ENCODE data around the gene EPN2. TPM values are rescaled to one million over a fixed set of nuclear protein-coding genes. Genes with fewer than 3 reads are reported as not detected.

EPN2 gene
- total RNA-seq, 1 experiment from 2014 or later = 35.6 TPM

DNA sequence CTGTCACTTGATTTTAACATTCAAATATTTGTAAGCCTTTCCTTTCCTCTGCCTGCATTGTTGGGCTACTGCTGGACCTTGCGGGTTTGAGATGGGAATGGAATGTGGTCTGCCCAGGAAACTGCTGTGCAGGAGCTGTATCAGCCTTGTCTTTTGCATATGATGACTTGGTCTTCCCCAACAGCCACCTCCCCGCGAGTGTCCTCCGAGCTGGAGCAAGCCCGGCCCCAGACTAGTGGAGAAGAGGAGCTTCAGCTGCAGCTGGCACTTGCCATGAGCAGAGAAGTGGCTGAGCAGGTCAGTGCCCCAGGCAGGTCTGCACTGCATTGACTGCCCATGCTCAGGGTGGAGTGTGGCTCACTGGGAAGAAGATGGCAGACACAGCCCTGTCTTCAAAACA, 72.5 kb downstream of the EPN2 start:
- Mint-ChIP-seq H3K4me1 (ENCODE audit: low read depth, unreplicated experiment) (peaks cover 5% of the 10 kb centered on the region), H3K27ac (ENCODE audit: unreplicated experiment) (no peak overlapping the region), H3K4me3 (ENCODE audit: unreplicated experiment) (no peak overlapping the region), H3K9me3 (ENCODE audit: unreplicated experiment) (no peaks in the 10 kb centered on the region), H3K27me3 (ENCODE audit: insufficient read depth, unreplicated experiment) (no peaks in the 10 kb centered on the region), H3K36me3 (ENCODE audit: insufficient read depth, unreplicated experiment) (peaks cover 27% of the 10 kb centered on the region)
- intact Hi-C loops (cut with micrococcal nuclease; ENCODE audit: unreplicated experiment) = no loop called here
- no peak for DNase-seq
- Histone ChIP-seq H3K27me3 (replicated peaks; ENCODE audit: control insufficient read depth, insufficient read depth, low read length) (no peaks in the 10 kb centered on the region), H3K9me3 (no peaks in the 10 kb centered on the region), H3K4me3 (ENCODE audit: low read depth, low read length) (no peak overlapping the region), H3K36me3 (ENCODE audit: control insufficient read depth, insufficient read depth, low read length) (peaks cover 5% of the 10 kb centered on the region), H3K4me1 (peaks cover 4% of the 10 kb centered on the region; the same call in 1 of the 2 replicates)
- CTCF ChIA-PET = interaction anchor here (1.0 kb wide), 1 partner anchor 53 kb away, joined by 3 read pairs; no protein-coding TSS in a partner anchor
- POLR2A ChIA-PET = no interaction called here
- TF ChIP-seq, protein P1, sequence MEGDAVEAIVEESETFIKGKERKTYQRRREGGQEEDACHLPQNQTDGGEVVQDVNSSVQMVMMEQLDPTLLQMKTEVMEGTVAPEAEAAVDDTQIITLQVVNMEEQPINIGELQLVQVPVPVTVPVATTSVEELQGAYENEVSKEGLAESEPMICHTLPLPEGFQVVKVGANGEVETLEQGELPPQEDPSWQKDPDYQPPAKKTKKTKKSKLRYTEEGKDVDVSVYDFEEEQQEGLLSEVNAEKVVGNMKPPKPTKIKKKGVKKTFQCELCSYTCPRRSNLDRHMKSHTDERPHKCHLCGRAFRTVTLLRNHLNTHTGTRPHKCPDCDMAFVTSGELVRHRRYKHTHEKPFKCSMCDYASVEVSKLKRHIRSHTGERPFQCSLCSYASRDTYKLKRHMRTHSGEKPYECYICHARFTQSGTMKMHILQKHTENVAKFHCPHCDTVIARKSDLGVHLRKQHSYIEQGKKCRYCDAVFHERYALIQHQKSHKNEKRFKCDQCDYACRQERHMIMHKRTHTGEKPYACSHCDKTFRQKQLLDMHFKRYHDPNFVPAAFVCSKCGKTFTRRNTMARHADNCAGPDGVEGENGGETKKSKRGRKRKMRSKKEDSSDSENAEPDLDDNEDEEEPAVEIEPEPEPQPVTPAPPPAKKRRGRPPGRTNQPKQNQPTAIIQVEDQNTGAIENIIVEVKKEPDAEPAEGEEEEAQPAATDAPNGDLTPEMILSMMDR (IDR thresholded peaks at IDR 0.05; ENCODE audit: insufficient read depth in 1 of 2, low read depth in 1 of 2, low read length in 1 of 2, severe bottlenecking in 1 of 2, unreplicated experiment in 1 of 2) = no peak
- BruUV-seq (replicated peaks) = no TSS peak

DNA sequence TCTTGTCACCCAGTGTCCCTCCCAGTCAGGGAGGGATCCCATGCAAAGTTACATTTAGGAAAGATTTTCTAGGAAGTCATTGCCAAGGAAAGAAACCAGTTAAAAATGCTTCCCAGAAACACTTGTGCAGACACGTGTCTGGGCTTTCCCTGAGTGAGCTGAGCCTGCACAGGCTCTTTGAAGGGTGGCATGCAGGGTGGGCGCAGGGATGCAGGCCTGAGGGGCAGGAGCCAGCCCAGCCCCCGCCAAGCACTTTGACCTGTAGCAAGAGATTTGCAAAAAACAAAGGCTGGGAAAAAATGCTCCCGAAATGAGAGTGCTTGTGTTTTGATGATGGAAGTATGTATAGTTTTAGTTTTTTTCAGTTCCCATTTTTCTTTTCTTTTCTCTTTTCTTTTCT, 73.0 kb downstream of the EPN2 start:
- H3K9me3 ChIP-seq = no peaks in the 10 kb centered on the region
- Mint-ChIP-seq H3K36me3 (ENCODE audit: insufficient read depth, unreplicated experiment) (peaks cover 27% of the 10 kb centered on the region), H3K4me1 (ENCODE audit: low read depth, unreplicated experiment) (peaks cover 5% of the 10 kb centered on the region), H3K27ac (ENCODE audit: unreplicated experiment) (no peak overlapping the region), H3K27me3 (ENCODE audit: insufficient read depth, unreplicated experiment) (no peaks in the 10 kb centered on the region), H3K9me3 (ENCODE audit: unreplicated experiment) (no peaks in the 10 kb centered on the region), H3K4me3 (ENCODE audit: unreplicated experiment) (no peak overlapping the region)
- H3K27me3 ChIP-seq (replicated peaks; ENCODE audit: control insufficient read depth, insufficient read depth, low read length) = no peaks in the 10 kb centered on the region
- ChIA-PET POLR2A (no interaction called here), CTCF (interaction anchor here (1.0 kb wide), 1 partner anchor 53 kb away, joined by 3 read pairs; no protein-coding TSS in a partner anchor)
- intact Hi-C loops (cut with micrococcal nuclease; ENCODE audit: unreplicated experiment) = no loop called here
- peaks cover 4% of the 10 kb centered on the region; the same call in 1 of the 2 replicates for H3K4me1 ChIP-seq
- no peak overlapping the region for H3K4me3 ChIP-seq (ENCODE audit: low read depth, low read length)
- TF ChIP-seq, protein P1 (IDR thresholded peaks at IDR 0.05; ENCODE audit: insufficient read depth in 1 of 2, low read depth in 1 of 2, low read length in 1 of 2, severe bottlenecking in 1 of 2, unreplicated experiment in 1 of 2) = no peak
- no peak for DNase-seq
- no TSS peak for BruUV-seq (replicated peaks)
- peaks cover 5% of the 10 kb centered on the region for H3K36me3 ChIP-seq (ENCODE audit: control insufficient read depth, insufficient read depth, low read length)

DNA sequence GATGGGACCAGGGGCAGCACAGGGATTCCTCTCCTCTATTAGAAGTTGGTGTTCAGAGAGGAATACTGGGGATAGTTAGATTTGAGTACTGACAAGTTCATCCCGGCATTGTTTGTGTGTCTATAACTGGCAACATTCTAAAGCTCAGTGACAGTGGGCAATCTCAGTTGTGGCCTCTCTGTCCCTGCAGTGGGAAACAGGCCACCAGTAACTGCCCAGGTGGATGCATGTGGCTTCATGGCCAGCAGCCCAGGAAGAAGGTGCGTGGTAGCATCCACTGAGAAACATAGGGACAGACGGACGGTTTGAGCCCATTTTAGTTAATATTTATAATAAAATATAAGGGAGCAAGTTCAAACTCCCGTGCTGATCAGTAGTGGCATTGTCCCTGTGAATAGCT, 73.8 kb downstream of the EPN2 start:
- intact Hi-C loops (cut with micrococcal nuclease; ENCODE audit: unreplicated experiment) = no loop called here
- H3K4me3 ChIP-seq (ENCODE audit: low read depth, low read length) = no peak overlapping the region
- H3K27ac Mint-ChIP-seq (ENCODE audit: unreplicated experiment) = no peak overlapping the region
- no peak overlapping the region for H3K4me3 Mint-ChIP-seq (ENCODE audit: unreplicated experiment)
- peaks cover 34% of the 10 kb centered on the region for H3K36me3 Mint-ChIP-seq (ENCODE audit: insufficient read depth, unreplicated experiment)
- no peaks in the 10 kb centered on the region for H3K9me3 ChIP-seq
- H3K27me3 Mint-ChIP-seq (ENCODE audit: insufficient read depth, unreplicated experiment) = no peaks in the 10 kb centered on the region
- peaks cover 5% of the 10 kb centered on the region for H3K36me3 ChIP-seq (ENCODE audit: control insufficient read depth, insufficient read depth, low read length)
- H3K4me1 Mint-ChIP-seq (ENCODE audit: low read depth, unreplicated experiment) = peaks cover 5% of the 10 kb centered on the region
- H3K9me3 Mint-ChIP-seq (ENCODE audit: unreplicated experiment) = no peaks in the 10 kb centered on the region
- POLR2A ChIA-PET = no interaction called here
- BruUV-seq (replicated peaks) = no TSS peak
- CTCF ChIA-PET = no interaction called here
- H3K27me3 ChIP-seq (replicated peaks; ENCODE audit: control insufficient read depth, insufficient read depth, low read length) = no peaks in the 10 kb centered on the region
- H3K4me1 ChIP-seq = peaks cover 4% of the 10 kb centered on the region; the same call in 1 of the 2 replicates
- TF ChIP-seq, protein P1 (IDR thresholded peaks at IDR 0.05; ENCODE audit: insufficient read depth in 1 of 2, low read depth in 1 of 2, low read length in 1 of 2, severe bottlenecking in 1 of 2, unreplicated experiment in 1 of 2) = no peak
- no peak for DNase-seq
